ENCODE results near the gene TBXAS1.
"Not testable (repeated sequence)": the region's sequence is repeated elsewhere in the genome, so short reads cannot be mapped to it uniquely, and the experiment has no call there.

Gene TBXAS1

DNA sequence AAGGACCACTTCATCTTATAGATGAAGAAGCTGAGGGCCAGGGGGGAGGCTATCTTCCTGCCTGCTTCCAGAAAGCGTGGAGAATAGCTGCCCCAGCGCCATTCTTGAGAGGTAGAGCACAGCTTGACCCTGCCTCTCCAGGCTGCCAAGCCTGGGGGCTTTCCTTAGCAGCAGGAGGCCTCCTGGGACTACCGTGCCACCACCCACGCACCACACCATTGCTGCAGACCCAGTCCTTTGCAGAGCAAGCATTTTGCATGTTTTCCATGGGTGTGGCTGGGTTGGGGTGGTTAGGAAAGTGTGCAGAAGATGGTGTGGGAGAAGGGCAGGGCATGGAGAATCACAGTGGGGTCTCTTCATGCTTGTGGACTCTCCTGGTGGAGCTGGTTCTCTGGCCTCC lies 64.9 kb downstream of the TBXAS1 start:
- no peak for DNase-seq

DNA sequence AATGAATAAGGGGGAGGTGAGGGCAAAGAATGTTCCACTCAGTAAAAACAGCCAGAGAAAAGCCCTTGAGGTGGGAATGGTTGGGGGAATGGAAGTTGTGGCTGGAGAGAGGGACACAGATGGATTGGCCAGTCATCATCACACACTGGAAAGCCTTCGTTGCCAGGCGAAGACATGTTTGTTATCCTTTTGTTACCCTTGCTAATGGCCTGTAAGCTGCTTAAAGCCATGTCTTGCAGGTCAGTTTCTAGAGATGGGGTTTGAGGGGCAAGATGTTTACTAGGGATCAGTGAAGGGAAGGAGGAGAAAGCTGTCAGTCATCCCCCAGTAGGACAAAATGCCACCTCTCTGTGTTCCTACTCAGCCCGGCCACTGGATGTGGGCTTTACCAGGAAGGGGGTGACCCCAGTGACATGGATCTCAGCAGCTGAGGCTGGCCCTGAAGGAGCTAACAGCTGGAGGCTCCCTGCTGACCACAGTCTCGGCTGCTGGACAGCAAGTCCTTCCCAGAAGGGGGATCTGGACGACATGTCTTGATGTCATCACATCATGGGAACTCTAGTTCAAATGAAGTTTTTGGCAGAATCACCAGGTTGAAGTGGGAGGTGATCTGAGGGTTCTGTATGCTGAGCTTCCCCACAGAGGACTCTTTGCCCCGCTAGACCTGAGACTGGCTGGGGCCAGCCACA lies 66.2 kb downstream of the TBXAS1 start:
- DNase-seq: no peak

DNA sequence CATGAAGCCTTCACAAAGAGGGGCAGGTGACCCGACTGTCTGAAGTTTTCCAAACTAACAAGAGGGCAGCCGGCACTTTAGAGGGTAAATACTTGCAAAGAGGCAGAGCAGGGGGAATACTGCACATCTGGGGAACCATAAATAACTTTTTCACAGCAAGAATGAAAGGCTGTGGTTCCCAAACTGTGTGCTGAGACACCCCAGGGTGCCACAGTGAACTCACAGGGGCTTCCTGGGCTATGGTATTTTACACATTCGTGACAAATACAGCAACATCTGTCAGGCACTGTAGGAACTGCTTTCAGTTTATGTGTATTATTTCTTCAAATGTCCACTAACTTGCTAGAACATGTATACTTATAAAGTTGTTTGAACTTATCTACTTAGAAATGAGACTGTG lies 67.2 kb downstream of the TBXAS1 start:
- no peak for DNase-seq

DNA sequence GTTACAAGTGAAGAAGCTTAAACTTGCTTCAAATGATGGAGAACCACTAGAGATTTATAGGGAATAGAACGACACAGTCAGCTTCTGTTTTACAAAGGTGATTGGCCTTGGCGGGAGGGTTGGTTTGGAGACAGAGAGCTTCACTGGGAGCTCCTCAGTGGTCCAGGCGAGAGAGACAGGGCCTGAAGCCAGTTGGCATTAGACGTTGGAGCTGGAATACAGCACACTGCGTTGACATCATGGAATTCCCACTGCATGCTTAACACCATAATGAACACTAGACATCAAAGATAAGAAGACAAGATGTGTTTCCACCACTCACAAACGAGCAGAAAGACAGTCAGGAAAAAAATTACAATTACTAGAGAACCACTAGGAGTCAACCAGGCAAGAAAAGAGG lies 67.8 kb downstream of the TBXAS1 start:
- no peak for DNase-seq

DNA sequence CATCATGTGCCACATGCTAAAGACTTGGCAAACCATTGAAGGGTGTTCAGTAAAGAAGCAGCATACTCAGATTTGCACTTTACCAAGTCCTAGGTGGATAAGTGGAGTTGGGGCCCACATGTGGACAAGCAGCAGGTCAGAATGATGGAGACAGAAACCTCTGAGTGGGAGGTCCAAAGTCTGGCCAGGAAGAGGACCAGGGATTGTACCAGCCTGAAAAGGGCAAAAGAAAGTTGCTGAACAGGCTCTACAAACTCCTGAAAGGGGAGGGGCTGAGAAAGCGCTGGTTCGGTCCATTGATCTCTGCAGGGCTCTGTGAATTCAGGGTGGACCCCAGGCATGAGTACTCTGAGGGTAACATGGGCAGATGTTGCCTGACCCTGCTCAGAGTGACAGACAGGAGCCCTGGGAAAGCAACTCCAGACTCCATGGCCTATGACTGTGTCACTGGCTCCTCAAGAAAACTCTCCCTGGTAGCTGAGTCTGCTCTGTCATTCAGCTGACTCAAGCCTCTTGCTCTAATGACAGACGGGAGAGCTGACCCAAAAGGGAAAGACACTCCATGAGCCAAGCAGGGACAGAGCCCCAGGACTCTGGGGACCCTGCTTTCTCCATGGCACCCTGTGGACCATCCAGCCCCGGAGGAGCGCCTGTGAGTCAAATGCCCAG lies 68.5 kb downstream of the TBXAS1 start:
- no peak for DNase-seq

DNA sequence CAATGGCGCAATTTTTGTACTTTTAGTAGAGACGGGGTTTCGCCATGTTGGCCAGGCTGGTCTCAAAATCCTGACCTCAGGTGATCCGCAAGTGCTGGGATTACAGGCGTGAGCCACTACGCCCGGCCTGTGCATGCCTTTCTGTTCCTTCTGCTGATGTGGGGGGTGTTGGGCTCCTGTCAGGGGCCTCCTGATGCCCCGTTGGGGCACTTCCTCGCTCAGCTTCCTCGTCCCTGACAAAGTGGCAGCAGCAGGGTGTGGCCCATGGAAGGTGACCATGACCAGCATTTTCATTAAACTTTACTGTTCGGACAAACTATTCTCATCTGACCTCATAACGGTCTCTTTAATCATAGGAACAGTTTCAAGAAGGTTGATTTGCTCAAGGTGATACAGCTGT lies 69.4 kb downstream of the TBXAS1 start:
- no peak for DNase-seq

DNA sequence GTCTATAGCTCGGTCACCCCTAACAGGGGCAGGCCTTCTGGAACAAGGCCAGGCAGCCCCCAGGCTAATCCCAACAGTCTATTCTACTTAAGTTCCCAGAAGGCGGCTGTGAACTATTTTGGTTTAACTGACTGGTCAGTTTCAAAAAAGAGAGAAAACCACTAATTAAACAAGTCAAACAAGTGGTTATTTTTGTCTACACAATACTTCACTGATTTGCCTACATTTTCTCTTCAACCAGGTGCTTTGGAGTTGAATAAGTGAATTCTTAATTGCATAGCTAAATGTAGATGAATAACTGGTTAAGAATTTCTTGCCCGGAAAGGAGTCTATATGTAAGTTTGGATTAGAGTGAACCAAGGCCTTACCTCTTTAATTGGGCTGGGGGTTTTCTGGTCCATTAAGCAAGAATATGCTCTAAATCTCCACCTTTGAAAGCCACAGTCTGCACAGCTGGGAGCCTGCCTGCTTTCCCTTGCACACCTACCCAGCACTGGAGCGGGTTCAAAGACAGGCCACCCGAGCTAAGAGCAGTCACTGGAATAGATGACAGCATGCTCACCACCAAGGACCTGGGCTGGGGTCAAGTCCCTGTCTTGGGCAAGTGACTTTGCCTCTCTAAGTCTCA lies 70.4 kb downstream of the TBXAS1 start:
- no peak for DNase-seq

DNA sequence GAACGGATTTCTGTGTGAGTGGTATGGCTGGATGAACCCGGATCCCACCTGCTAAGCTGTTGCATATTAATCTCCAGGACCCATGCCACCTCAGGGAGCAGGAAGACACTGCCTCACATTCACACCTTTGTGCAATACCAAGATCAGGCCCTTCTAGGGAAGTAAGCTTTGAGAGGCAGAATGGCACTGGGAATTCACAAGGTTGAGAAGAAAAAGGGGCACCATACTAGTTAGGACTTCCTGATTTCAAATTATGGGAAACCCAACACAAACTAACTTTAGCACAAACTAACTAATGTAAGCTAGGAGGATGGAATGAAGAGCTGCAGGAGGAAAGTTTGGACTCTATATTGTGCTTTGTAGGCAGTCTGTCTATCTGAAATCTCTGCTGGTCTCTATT lies 71.3 kb downstream of the TBXAS1 start:
- DNase-seq: no peak

DNA sequence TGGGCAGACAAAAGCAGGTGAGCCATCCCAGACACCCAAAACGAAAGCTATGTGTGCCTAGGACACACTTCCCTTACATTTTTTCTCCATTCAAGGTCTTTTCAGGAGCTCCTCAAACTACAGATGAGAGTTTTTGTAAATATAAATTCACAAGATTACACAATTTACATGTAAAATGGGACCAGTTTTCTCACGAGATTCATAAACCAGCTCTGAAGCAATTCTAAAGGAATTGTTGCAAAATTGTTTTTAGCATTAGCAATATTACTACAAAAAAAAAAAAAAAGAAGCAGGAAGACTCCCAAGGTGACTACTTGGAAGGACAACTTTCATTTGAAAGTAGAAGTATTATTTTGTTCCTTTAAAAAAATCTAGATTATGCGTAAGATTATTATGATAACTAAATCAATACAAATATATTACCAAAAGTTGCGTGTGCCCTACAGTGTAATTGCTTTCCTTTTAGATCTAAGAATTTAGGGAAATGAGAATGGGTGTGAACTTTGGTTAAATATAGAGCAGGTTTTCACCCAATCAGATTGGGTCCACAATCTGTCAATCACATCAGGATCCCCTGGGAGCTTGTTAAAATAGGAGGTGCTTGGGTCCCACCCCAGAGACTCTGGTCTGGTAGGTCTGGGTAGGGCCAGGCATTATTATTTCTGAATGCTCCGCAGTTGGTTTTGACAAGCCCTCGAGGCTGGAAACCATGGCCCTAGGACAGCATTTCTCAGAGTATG lies 72.2 kb downstream of the TBXAS1 start:
- DNase-seq: no peak

DNA sequence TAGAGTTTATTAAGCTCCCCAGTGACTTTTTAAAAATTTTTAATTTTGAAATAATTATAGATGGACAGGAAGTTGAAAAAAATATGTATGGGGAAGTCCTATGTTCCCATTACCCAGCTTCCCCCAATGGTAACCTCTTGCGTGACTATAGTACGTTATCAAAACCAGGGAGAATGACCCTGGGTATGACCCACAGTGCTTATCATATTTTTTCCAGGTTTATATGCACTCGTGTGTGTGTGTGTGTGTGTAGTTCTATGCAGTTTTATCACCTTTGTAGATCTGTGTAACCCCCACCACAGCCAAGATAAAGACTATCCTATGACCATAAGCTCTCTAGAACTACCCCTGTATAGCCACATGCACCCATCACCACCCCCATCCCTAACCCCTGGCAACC lies 72.8 kb downstream of the TBXAS1 start:
- no peak for DNase-seq

DNA sequence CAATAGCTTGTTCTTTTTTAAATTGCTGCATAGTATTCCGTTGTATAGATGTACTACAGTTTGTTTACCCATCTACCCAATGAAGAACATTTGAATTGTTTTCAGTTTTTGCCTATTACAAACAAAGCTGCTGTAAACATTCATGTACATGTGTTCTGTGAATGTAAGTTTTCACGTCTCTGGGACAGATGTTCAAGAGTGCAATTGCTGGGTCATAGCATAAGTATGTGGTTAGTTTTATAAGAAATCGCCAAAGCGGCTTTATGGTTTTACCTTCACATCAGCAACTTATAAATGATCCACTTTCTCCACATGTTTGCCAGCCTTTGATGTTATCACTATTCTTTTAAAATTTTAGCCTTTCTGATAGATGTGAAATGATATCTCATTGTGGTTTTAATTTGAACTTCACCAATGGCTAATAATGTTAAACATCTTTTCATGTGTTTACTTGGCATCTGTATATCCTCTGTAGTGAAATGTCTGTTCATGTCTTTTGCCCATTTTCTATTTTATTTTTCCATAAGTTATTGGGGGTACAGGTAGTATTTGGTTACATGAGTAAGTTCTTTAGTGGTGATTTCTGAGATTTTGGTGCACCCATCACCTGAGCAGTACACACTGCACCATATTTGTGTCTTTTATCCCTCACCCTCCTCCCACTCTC lies 73.5 kb downstream of the TBXAS1 start:
- DNase-seq: no peak

DNA sequence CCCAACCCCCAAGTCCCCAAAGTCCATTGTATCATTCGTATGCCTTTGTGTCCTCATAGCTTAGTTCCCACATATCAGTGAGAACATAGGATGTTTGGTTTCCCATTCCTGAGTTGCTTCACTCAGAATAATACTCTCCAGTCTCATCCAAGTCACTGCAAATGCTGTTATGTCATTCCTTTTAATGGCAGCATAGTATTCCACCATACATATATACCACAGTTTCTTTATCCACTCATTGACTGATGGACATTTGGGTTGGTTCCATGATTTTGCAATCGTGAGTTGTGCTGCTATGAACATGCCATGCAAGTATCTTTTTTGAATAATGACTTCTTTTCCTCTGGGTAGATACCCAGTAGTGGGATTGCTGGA lies 74.0 kb downstream of the TBXAS1 start:
- not testable (repeated sequence) for DNase-seq

DNA sequence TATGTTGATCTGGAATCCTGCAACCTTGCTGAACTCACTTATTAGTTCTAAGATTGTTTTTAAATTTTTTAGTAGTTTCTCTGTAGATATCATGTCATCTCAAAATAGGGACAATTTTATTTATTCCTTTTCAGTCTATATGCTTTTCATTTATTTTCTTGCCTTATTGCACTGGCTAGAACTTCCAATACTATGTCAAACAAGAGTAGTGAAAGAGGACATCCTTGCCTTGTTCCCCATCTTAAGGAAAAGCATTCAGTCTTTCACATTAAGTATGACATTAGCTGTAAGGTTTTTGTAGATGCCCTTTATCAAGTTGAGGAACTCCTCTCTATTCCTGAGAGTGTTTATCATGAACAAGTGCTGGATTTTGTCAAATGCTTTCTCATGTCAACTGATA lies 77.8 kb downstream of the TBXAS1 start:
- DNase-seq: no peak

DNA sequence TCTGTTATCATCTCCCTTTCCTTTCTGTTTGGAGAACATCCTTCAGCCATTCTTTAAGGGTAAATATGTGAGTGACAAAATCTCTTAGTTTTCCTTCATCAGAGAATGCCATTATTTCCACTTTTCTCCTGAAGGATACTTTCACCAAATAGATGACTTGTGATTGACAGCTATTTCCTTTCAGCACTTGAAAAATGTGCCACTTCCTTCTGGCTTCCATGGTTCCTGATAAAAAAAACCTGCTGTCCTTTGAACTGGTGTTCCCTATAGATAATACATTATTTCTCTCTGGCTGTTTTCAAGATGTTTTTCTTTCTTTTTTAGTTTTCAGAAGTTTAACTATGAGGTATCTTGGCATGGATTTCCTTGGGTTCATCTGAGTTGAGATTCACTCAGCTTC lies 79.7 kb downstream of the TBXAS1 start:
- DNase-seq: no peak

DNA sequence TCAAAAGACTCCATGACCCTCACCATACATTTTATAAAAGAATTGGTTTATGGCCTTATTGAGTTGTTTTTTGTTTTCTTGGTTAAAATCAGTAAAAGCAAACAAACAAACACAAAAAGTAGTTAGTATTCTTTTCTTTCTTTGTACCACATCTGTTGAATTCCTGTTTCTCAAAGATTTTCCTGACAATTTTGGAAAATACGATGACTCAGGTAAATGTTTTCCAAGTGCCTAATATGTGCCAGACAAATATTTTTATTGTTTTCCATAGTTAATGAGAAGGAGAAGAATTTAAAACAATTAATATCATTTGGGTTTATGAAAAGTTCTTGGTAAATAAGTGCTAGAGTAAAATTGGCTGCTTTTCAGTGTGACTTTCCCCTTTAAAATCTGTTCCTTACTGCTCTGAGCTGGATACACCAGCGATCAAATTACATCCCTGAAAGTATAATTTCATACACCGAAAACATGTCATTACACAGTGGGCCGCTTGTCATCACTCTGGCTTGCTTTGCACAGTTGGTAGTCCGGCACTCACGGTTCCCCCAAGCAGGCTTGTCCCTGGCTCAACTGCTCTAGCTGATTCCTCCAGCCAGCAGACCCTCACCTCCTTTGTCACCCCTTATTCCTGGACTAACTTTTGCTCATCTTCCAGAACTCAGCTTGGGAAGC lies 80.5 kb downstream of the TBXAS1 start:
- no peak for DNase-seq

DNA sequence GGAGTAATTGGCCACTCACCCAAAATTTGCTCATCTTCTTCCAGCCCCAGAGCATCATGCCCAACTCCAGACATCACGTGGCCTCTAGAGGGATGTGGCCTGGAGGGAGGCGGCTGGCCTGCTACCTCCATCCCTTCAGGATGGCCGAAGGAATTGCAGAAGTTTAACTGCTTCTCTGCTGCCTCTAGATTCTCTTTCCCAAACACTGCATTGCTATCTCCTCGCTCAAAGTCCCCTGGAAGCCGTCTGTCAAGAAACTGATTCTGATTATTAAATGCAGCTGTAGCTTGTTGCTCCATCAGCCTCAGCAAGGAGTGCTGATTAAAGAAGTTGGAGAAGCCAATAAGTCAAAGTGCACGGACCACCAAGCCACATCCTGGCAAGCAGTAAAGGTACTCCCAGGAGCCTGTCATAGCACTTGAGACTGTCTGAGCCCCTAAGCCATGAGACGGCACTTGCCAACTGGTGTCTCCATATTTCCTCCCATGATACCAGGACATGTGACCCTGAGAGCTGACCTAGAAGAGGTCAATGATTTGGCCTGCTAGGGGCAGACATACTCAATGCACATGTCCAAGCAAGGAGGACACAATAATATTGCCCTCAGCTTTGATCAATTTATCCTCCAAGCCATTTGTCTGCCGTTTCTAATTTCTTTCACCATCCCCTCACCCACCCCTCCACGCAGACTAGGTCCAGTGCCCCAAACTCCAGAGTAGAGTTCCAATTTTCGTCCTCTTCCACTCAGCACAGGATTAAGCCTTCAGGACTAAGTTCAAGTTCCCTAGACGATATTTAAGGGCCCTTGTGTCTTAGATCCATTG lies 84.2 kb downstream of the TBXAS1 start:
- no peak for DNase-seq

DNA sequence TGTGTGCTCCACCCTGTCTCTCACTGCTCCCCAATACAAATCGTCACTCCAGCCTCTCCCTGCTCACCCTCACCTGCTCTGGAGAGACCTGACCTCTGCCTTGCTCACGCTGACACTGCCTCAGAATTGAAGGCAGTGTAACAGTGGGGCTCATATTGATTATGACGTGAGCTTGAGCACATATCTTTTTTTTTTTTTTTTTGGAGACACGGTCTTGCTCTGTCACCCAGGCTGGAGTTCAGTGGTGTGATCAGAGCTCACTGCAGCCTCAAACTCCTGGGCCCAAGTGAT lies 84.7 kb downstream of the TBXAS1 start:
- no peak for DNase-seq

DNA sequence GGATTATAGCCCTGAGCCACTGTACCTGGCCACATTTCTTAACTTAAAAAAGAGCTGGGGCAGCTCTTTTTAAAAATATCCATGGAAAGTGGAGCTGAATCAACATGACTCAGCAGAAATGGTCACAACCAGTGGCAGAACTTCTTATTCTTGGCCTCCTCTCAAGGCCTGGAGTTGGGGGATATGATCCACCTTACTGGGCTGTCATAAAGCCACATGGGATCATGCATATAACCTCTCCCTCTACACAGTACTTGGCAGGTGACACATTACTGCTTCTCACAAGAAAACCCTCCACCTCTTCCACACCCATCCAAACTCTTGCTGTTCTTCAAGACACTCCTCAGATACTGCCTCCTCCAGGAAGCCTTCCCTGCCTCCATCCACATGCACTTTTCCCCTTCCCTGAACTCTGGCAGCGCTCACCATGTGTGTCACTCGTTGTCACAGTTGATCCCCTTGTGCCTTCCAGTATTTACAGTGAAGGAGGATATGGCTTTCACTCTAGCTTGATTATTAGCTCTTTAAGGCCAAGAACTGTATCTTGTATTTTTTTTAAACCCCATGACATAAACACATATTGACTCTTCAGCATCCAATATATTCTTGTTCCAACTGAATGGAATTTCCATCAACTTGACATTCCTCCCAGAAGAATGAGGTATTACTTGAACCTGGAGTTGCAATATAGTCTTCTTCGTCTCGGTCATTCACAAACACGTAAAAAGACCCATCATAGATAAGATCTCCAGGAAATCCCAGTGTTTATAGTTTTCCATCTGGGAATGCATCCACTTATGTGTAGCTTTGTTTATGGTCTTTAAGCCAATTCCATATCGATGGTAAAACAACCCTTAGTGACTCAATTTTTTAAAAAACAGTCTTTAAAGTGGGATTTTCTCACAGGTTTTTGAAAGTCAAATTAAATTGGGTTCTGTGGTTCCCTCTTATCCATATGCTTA lies 85.5 kb downstream of the TBXAS1 start:
- no peak for DNase-seq

DNA sequence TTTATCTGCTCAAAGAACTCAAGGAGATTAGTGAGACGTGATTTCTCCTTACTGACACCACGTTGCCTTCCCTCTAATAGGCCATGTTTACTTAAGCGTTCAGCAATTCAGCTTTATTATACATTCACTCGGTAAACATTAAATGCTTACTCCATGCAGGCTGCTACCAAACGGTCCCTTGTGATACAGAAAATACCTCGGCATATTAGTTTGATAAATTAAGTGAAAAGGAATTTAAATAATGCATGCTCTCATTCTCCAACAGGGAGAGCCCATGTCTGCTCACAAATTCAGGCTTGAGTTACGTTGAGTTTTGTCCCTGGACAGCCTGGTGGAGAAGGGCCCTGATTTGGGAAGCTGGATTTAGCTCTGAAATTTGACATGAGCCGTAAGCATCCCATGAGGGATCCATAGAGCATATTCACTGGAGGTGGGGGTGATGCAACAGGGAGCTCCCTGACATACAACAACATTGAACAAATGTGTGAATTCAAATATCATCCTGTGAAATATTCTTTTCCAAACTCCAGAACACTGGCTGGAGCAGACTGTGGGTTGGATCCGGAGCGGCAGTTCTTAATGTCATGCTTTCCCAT lies 86.3 kb downstream of the TBXAS1 start:
- no peak for DNase-seq
